K562 (cell line): ENCODE measurements around the gene SIM2. TPM values are rescaled to one million over a fixed set of nuclear protein-coding genes. Genes with fewer than 3 reads are reported as not detected.
A peak's percentile ranks its signal among the peaks of the same experiment; 100 is the strongest.

Experiments
- CHD2 ChIP-seq: IDR thresholded peaks from 2 replicates; pipeline ENCODE4 v1.6.1; 2011; ENCODE audit warnings: low read depth, low read length
- CHD4 ChIP-seq: fragments of 200-600 bp; sonication (generic); IDR thresholded peaks from 3 replicates; pipeline ENCODE4 v1.6.1; 2012; ENCODE audit warnings: low read depth, mild to moderate bottlenecking, mixed read lengths, low read length, inconsistent platforms; ENCODE audit not compliant: insufficient read depth, insufficient replicate concordance, poor library complexity, severe bottlenecking
- E2F6 ChIP-seq, 2 experiments: IDR thresholded peaks; 2 replicates each; pipeline ENCODE4 v1.6.1; 2011; ENCODE audit warnings: borderline replicate concordance in 1 of 2, control low read depth in 1 of 2, low read depth in 1 of 2, low read length in 1 of 2, mild to moderate bottlenecking in 1 of 2, mixed read lengths in 1 of 2, moderate library complexity in 1 of 2; ENCODE audit not compliant: insufficient read depth in 1 of 2, insufficient read length in 1 of 2, poor library complexity in 1 of 2, severe bottlenecking in 1 of 2; ENCODE audit errors: extremely low read depth in 1 of 2
- FOS ChIP-seq: IDR thresholded peaks from 3 replicates; pipeline ENCODE4 v1.6.1; 2011; ENCODE audit not compliant: insufficient read length; ENCODE audit errors: extremely low read depth
- HBP1 ChIP-seq: fragments of 450-650 bp; formaldehyde crosslinking; IDR thresholded peaks from 2 replicates; pipeline ENCODE4 v1.4.0; 2022; ENCODE audit warnings: missing genetic modification characterization
- HNRNPK ChIP-seq: fragments of 200-400 bp; formaldehyde crosslinking; IDR thresholded peaks from one replicate; pipeline ENCODE4 v1.6.1; 2018; ENCODE audit warnings: mild to moderate bottlenecking, low read depth, low read length; ENCODE audit not compliant: poor library complexity, severe bottlenecking
- HNRNPUL1 ChIP-seq: fragments of 200-400 bp; formaldehyde crosslinking; IDR thresholded peaks from 2 replicates; pipeline ENCODE4 v1.6.1; 2017; ENCODE audit warnings: low read length
- IFI16 ChIP-seq: fragments of 250-450 bp; sonication (Bioruptor Pico); IDR thresholded peaks from 2 replicates; pipeline ENCODE4 v2.1.2; 2022; ENCODE audit warnings: mild to moderate bottlenecking, inconsistent platforms
- MAFF ChIP-seq: IDR thresholded peaks from 2 replicates; pipeline ENCODE4 v1.6.1; 2012; ENCODE audit warnings: low read length, improper control_type of control experiment
- MAFK ChIP-seq: IDR thresholded peaks from 2 replicates; pipeline ENCODE4 v1.6.1; 2011; ENCODE audit warnings: low read length, improper control_type of control experiment
- NCOA4 ChIP-seq: fragments of 450-650 bp; IDR thresholded peaks from 2 replicates; pipeline ENCODE4 v1.6.1; 2018; ENCODE audit warnings: mild to moderate bottlenecking; ENCODE audit not compliant: partially characterized antibody
- NRF1 ChIP-seq, 2 experiments: fragments of 450-650 bp; IDR thresholded peaks in 1 of 2; conservative IDR thresholded peaks in 1 of 2; 2 replicates each; pipeline ENCODE4 v1.6.1; 2014; ENCODE audit warnings: mild to moderate bottlenecking in 2 of 2
- PBX2 ChIP-seq, 2 experiments: IDR thresholded peaks in 1 of 2; conservative IDR thresholded peaks in 1 of 2; 2 replicates each; pipeline ENCODE4 v1.6.1; 2016; ENCODE audit warnings: low read depth in 2 of 2, mild to moderate bottlenecking in 1 of 2, missing compliant biosample characterization in 1 of 2, missing genetic modification characterization in 1 of 2, moderate library complexity in 1 of 2
- SNIP1 ChIP-seq: fragments of 450-650 bp; IDR thresholded peaks from 2 replicates; pipeline ENCODE4 v1.7.1; 2017; ENCODE audit warnings: low read depth, mild to moderate bottlenecking
- SREBF2 ChIP-seq: sonication (generic); formaldehyde crosslinking; IDR thresholded peaks from 2 replicates; pipeline ENCODE4 v1.4.0; 2020; ENCODE audit warnings: mild to moderate bottlenecking, missing genetic modification reagents
- SRSF7 ChIP-seq: fragments of 200-400 bp; formaldehyde crosslinking; optimal IDR thresholded peaks from 2 replicates; pipeline ENCODE3; 2017; ENCODE audit warnings: mild to moderate bottlenecking, low read depth, low read length
- WHSC1 ChIP-seq: IDR thresholded peaks from one replicate; pipeline ENCODE4 v1.6.1; 2012; ENCODE audit warnings: low read length, control low read depth, inconsistent platforms
- ZBED1 ChIP-seq: IDR thresholded peaks from 2 replicates; pipeline ENCODE4 v1.6.1; 2014
- ZNF324 ChIP-seq: fragments of 250-450 bp; sonication (Bioruptor Pico); IDR thresholded peaks from 2 replicates; pipeline ENCODE4 v1.4.0; 2020; ENCODE audit warnings: mild to moderate bottlenecking
- ZNF717 ChIP-seq: fragments of 250-450 bp; sonication (Bioruptor Pico); IDR thresholded peaks from 2 replicates; pipeline ENCODE4 v1.5.0; 2021
- polyA plus RNA-seq, 8 experiments: library from polyadenylated mRNA; depleted of rRNA in 4 of 8; stranded (reverse) in 5 of 8; unstranded in 3 of 8; fragments of >200 nt; fragmentation: Nextera tagmentation in 2 of 8; fragmentation: Illumina TruSeq in 1 of 8; extraction: Ambion mirVana in 2 of 8; extraction: Trizol in 1 of 8; gene quantifications; 2 replicates each; pipeline versions ENCODE4 v1.2.1 to v1.2.3, GENCODE V29; 2011 to 2014; ENCODE audit warnings: inconsistent platforms in 1 of 8, missing spikeins in 1 of 8
- total RNA-seq, 7 experiments: library from RNA; depleted of rRNA in 6 of 7; stranded (reverse); fragments of >200 nt in 6 of 7; fragmentation: Illumina TruSeq in 2 of 7; extraction: Trizol in 2 of 7; gene quantifications; 2 replicates each; pipeline versions ENCODE4 v1.2.1 to v1.2.3, GENCODE V29; 2011 to 2021; ENCODE audit warnings: low replicate concordance in 1 of 7
- TF ChIP-seq, protein P1 (sequence below): fragments of 250-450 bp; sonication (Bioruptor Pico); IDR thresholded peaks from 2 replicates; pipeline ENCODE4 v1.5.0; 2021; ENCODE audit warnings: mild to moderate bottlenecking, borderline replicate concordance

The SIM2 gene
- total and polyA plus RNA-seq, 9 of the 15 experiments (the other 6 are each of a cell fraction or from before 2014, with no cell fraction given) = 0.07 to 0.11 (median 0.08) TPM; not detected in 6

DNA sequence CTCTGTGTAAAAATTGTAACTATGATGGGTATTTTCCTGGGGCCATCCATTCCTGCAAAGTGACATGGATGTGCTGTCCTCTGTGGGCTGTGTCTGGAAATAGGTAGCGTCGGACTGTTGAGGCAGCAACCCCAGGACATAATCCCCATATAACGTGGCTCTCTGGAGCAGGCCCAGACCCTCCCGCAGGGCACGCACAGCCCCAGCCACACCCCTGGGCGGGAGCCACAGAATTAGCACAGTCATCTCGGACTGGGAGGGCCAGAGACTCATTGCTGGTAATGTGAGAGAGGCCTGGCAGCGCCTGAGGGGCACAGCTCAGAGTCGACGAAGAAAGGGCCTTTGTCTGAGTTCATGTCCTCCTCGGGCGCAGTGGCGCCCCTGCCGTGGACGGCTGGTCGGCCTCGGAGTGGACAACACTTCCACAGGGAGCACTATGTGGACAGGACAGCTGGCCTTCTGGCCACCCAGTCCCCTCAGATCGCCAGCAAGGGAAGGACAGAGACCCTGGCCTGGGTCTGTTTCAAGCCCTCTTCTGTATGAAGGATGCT is 20.1 kb downstream of the SIM2 start (continued):
- TF ChIP-seq MAFK (peak; percentile 66; the same call in 1 of the 2 replicates), SREBF2 (CRISPR knock-in tag) (no peak), CHD4 (no peak), IFI16 (CRISPR knock-in tag) (no peak), NRF1 (conservative IDR thresholded peaks at IDR 0.05 in 1 of 2, IDR thresholded peaks at IDR 0.05 in 1 of 2) (0 out of 4 replicates have a peak, but pooled peaks have one; percentile 22 to 35), SRSF7 (no peak), HBP1 (CRISPR knock-in tag) (no peak), PBX2 (CRISPR knock-in tag; IDR thresholded peaks at IDR 0.05; ENCODE audit: low read depth) (no peak), PBX2 (tag; conservative IDR thresholded peaks at IDR 0.05; ENCODE audit: low read depth) (no peak), SNIP1 (no peak), NCOA4 (no peak), FOS (no peak), ZNF717 (CRISPR knock-in tag) (no peak), HNRNPUL1 (no peak), MAFF (peak; percentile 30; the same call in 1 of the 2 replicates), ZBED1 (no peak), HNRNPK (no peak), ZNF324 (CRISPR knock-in tag) (no peak), E2F6 (IDR thresholded peaks at IDR 0.05; ENCODE audit: borderline replicate concordance in 1 of 2, extremely low read depth in 1 of 2, insufficient read depth in 1 of 2, insufficient read length in 1 of 2, low read depth in 1 of 2, low read length in 1 of 2, poor library complexity in 1 of 2, severe bottlenecking in 1 of 2) (peak in 1 of 2 experiments; percentile 57), WHSC1 (no peak), CHD2 (no peak)
- TF ChIP-seq, protein P1, sequence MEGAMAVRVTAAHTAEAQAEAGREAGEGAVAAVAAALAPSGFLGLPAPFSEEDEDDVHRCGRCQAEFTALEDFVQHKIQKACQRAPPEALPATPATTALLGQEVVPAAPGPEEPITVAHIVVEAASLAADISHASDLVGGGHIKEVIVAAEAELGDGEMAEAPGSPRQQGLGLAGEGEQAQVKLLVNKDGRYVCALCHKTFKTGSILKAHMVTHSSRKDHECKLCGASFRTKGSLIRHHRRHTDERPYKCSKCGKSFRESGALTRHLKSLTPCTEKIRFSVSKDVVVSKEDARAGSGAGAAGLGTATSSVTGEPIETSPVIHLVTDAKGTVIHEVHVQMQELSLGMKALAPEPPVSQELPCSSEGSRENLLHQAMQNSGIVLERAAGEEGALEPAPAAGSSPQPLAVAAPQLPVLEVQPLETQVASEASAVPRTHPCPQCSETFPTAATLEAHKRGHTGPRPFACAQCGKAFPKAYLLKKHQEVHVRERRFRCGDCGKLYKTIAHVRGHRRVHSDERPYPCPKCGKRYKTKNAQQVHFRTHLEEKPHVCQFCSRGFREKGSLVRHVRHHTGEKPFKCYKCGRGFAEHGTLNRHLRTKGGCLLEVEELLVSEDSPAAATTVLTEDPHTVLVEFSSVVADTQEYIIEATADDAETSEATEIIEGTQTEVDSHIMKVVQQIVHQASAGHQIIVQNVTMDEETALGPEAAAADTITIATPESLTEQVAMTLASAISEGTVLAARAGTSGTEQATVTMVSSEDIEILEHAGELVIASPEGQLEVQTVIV (CRISPR knock-in tag) = no peak
